Fibroblast of lung (primary cell): ENCODE data around the gene CHD2.

Experiments
- CTCF ChIP-seq, 2 donors: IDR thresholded peaks in 1 of 2; conservative IDR thresholded peaks in 1 of 2; 1 replicate in 1 of 2; 2 replicates in 1 of 2; pipeline ENCODE4 v1.5.1; 2011 to 2012; ENCODE audit warnings: low read length in 2 of 2, control low read depth in 1 of 2, inconsistent platforms in 1 of 2, low read depth in 1 of 2, mild to moderate bottlenecking in 1 of 2
- EZH2 ChIP-seq: IDR thresholded peaks from 2 replicates; pipeline ENCODE4 v1.5.1; 2012; ENCODE audit warnings: low read length, control low read depth, mild to moderate bottlenecking; ENCODE audit errors: missing control alignments

GRCh38 chr15:92914768-92915221 lies 14.7 kb downstream of the CHD2 start:
- no peak for TF ChIP-seq CTCF (conservative IDR thresholded peaks at IDR 0.05 in 1 of 2, IDR thresholded peaks at IDR 0.05 in 1 of 2; ENCODE audit: low read depth in 1 of 2, low read length in 2 of 2)
- no peak for TF ChIP-seq EZH2
